Amygdala (tissue), 56 donors: ENCODE measurements around the gene XBP1.
A peak's percentile ranks its signal among the peaks of the same experiment; 100 is the strongest.
"Not testable (repeated sequence)": the region's sequence is repeated elsewhere in the genome, so short reads cannot be mapped to it uniquely, and the experiment has no call there.

Experiments
- DNase-seq, 56 donors: peaks; one replicate each; lab custom pipeline; 2025; lab: John Stamatoyannopoulos, UW

The XBP1 gene

DNA sequence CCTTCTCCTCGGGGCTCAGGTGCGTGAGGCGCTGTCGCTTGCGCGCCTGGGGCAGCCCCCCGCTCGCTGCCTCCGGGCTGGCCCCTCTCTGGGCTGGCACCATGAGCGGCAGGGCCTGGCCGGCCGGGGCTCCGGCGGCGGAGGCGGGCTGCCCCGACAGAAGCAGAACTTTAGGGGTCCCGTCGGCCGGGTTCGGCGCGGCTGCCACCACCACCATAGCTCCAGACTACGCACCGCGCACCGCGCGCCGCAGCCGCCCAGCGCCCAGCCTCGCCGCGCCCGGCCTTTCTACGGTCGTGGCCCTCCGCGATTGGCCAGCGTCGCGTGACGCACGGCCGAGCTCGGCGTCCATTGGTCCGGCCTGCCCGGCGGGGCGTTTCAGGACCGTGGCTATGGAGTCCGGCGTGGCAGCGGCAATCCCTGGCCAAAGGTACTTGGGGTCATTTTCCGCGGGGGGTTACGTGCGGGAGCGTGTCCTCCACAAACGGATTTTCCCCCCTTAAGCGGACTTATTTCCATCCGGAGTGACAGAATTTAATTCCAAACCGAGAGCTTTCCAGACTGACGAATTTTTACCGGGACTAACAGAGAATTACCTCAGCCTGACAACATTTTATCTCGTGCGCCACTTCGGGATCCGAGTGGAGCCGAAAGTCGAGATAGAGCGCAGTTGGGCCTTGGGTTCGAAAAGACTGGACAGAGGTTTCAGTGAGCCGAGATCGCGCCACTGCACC is at the start of gene XBP1:
Gene XBP1 (minus strand): TSS at position 262 of the 734 bp plus-strand sequence.
- DNase-seq, result peak; percentile 50 to 95 (median 87)

DNA sequence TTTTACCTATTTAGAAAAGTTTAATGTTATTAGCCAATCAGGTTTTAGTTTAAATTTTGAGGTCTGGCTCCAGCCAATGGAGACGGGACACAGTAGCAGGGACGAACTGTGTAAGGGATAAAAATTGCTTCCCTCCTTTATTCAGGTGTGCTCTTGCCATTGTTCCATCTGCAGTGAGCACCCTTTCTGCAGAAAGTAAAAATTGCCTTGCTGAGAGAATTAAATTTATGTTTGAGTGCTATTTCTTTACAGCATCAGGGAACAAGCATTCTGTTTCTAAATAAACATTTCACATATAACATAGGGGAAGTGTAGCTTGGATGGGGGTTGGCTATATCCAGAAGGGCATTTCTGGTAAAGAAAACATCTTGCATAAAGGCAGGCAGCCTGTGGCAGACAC is 46.6 kb upstream of the XBP1 start:
- no peak for DNase-seq

DNA sequence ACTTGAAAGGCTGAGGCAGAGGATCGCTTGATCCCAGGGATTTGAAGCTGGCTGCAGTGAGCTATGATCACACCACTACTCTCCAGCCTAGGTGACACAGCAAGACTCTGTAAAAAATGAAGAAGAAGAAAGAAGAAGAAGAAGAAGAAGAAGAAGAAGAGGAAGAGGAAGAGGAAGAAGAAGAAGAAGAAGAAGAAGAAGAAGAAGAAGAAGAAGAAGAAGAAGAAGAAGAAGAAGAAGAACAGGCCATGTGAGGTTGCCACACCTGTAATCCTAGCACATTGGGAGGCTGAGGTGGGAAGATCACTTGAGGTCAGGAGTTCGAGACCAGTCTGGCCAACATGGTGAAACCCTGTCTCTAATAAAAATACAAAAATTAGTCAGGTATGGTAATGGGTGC is 43.9 kb upstream of the XBP1 start:
- not testable (repeated sequence) for DNase-seq

DNA sequence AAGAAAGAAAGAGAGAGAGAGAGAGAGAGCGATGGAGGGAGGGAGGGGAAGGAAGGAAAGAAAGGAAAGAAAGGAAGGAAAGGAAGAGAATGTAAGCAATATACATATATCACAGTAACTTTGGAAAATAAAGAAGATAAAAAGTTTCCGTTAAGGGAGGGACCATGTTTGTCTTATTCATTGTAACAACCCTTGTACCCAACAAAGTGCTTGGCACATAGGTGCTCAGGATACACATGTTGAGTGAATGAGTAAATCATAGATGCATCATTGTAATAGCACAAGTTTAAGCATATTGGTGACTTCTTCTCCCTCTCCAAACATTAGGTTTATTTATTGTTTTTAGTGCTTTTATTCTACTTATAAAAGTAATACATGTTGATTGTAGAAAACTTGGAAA is 43.3 kb upstream of the XBP1 start:
- no peak for DNase-seq

DNA sequence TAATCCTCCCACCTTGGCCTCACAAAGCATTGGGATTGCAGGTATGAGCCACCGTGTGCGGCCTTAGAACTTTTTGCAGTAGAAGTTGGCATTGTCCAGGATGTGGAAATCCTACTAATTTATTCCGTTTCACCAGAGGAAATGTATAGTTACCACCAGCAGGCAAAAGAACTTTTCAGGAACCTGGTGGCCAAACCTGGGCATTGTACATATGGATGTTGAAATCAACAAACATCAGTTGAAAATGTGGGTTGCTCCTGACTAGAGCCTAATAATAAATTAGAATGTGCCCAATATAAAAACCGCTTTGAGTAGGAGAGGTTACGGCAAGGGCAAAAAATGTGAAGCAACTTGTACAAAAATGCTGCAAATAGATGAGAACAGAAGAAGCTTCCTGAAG is 40.7 kb upstream of the XBP1 start:
- DNase-seq, result no peak

DNA sequence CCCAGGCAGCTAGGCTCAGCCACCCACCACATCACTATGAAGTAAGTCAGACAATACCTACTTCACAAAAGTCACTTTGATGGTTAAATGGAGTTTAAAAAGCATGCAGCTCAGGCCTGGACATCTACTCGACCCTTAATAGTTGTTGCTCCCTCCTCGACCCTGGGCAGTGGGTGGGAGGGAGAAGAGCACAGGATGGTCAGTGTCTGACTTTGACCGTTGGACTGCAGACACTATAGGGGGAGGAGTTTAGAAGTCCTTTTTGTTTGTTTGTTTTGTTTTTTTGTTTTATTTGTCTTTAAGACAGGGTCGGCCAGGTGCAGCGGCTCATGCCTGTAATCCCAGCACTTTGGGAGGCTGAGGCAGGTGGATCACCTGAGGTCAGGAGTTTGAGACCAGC is 38.6 kb upstream of the XBP1 start:
- DNase-seq, result no peak

DNA sequence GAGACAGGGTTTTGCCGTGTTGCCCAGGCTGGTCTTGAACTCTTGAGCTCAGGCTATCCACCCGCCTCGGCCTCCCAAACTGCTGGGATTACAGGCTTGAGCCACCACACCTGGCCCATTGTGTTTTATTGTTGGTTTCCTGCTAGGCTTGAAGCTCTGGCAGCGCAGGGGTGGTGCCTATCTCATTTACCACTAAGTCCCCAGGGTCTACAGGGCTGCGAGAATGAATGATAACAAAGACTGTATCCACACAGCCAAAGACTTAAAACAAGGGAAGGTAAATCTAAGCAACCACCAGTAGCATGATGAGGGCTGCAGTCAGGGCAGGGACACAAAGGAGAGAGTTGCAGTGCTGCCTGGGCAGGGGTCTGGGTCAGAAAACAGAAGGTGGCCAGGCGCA is 37.3 kb upstream of the XBP1 start:
- DNase-seq, result no peak

DNA sequence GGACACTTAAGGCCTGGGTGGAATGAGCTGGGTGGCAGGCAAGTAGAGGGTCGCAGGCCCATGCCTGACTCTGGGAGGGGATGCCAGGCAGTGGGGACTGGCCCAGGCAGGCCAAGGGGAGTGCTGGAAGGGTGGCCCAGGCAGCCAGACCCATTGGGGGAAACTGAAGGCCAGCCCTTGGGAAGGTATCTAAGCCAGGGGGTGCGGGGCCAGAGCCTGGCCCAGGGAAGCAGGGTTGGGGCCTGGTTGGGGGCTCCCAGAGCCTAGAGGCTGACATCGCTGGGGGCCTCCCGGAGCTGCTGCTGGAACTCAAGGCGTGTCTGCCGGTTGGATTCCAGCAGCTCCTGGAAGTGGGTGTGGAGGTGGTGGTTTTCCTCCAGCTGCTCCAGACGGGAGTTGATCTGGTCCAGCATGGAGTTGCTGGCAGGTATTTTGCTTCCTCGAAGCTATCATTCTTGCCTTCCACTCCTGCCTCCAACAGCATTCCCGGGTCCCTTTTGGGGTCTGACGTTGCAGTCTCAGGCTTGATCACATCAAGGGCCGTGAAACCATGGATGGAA is 35.3 kb upstream of the XBP1 start:
- no peak for DNase-seq

DNA sequence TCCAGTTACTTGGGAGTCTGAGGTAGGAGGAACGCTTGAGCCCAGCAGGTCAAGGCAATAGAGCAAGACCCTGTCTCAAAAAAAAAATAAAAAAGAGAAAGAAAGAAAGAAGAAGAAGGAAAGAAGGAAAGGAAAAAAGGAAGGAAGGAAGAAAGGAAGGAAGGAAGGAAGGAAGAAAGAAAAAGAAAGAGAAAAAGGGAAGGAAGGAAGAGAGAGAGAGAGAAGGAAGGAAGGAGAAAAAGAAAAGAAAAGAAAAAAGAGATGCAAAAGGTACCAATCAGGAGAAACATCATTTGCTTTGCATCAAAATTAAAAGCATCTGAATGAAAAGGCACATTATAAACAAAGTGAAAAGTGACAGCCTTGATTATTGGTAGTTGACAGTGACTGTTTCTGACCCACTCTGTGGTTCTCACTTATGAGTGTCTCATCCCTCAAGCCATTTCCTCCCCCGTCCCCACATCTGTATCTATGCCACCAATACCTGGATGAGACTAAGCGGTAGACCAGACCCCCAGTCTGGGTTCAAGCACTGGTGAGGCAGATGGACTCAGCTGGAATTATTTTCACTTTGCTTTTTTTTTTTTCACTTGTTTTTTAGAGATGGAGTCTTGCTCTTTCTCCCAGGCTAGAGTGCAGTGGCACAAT is 33.0 kb upstream of the XBP1 start:
- no peak for DNase-seq

DNA sequence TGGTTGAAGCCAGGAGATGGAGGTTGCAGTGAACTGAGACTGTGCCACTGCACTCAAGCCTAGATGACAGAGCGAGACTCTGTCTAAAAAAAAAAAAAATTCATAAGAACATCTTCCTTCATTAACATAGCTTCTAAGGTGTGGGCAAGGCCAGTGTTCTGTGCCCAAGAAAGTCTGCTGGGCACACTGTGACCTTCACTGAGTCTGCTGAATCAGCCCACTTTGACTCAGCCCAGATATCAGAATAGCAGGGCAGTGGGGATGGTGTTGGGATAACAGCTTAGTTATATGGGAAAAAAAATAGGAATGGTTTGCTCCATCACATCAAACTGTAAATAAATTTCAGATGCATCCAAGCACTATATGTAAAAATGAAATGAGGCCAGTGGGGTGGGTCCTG is 32.4 kb upstream of the XBP1 start:
- DNase-seq, result no peak

DNA sequence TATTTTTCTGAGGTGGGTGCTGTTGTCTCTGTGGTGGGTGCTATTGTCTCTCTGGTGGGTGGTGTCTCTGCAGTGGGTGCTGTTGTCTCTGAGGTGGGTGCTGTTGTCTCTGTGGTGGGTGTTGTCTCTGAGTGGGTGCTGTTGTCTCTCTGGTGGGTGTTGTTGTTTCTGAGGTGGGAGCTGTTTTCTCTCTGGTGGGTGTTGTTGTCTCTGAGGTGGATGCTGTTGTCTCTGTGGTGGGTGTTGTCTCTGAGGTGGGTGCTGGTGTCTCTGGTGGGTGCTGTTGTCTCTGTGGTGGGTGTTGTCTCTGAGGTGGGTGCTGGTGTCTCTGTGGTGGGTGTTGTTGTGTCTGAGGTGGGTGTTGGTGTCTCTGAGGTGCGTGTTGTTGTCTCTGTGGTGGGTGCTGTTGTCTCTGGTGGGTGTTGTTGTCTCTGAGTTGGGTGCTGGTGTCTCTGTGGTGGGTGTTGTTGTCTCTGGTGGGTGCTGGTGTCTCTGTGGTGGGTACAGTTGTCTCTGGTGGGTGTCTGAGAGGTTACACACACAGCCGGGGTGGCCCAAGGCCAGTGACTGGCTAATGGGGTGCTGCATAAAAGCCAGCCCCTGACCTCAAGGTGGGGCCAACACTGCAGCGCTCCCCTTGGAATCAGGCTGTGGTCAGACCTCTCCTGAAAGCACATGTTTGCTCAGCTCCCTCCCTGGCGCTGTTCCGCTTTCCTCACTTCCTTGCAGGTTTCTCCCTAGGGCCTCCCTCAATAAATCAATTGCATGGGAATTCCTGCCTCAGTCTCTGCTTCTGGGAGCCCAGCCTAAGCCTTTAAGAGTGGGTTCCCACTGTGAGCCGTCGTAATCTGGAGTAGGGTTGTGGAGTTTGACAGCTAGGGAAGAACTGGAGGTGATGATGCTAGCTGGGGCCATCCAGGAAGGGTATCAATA is 31.0 kb upstream of the XBP1 start:
- no peak for DNase-seq

DNA sequence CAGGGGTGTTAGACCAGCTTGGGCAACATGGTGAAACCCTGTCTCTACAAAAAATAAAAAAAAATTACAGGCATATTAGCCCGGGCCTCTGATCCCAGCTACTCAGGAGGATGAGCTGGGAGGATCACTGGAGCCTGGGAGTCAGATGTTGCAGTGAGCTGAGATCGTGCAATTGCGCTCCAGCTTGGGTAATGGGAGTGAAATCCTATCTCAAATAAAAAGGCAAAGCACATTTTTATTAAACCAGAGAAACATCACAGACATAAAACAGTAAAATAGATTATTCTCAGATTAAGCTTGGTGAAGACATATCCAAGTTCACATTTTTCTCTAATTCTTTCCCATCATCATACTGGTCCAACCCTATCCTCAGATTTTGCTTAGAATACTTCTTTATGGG is 30.1 kb upstream of the XBP1 start:
- DNase-seq, result no peak

DNA sequence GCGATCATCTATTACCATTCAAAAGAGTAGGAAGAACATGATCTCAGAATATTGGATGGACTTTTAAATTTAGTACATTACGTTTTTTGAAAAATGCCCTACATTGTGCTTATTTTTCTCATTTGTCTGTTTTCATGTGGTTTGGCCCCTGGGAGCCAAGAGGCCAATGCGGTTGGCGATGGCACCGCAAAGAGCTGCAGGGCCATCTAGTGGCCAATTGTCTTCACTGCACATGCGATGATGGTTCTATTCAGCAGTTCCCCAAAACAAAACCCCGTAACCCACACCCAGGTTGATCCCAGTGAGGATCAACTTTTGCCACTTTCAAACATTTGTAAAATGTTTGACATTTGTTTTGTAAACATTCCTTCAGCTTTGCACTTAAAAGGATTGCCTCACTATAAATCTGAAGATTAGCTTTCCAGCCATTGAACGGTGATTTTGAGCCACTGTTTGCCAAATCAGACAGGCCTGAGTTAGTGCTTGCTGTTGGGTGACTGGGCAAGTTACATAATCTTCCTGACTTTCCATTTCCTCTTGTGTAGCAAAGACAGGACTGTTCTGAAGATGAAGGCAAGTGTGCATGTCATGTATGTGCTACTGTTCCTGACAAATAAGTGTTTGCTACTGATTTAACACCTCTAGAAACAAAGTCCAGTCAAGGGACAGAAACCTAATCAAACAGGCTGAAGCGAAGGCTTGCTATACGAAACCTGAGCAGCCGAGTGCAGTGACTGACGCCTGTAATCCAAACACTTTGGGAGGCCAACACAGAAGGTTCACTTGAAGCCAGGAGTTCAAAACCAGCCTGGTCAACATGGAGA is 29.2 kb upstream of the XBP1 start:
- peak in 47 of 56 donors; percentile 3 to 84 (median 38) for DNase-seq

DNA sequence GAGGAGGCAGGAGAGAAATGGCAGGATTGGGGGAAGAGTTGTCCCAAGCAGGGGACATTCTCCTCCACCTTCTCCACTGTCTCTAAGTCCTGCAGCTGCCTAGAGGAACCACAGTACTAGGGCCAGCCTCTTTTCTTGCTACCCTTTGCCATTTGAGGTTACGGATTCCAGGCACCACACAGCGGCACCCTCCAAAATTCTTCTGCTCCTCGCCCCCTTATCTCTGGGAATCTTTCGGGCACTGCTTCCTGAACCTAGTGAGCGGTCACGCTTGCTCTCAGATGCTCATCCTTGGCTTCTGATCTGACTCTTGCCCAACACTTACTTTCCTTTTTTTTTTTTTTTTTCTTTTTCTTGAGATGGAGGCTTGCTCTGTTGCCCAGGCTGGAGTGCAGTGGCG is 26.6 kb upstream of the XBP1 start:
- DNase-seq, result no peak

DNA sequence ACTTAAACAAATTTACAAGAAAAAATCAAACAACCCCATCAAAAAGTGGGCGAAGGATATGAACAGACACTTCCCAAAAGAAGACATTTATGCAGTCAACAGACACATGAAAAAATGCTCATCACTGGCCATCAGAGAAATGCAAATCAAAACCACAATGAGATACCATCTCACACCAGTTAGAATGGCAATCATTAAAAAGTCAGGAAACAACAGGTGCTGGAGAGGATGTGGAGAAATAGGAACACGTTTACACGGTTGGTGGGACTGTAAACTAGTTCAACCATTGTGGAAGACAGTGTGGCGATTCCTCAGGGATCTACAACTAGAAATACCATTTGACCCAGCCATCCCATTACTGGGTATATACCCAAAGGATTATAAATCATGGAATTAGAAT is 26.1 kb upstream of the XBP1 start:
- not testable (repeated sequence) for DNase-seq

DNA sequence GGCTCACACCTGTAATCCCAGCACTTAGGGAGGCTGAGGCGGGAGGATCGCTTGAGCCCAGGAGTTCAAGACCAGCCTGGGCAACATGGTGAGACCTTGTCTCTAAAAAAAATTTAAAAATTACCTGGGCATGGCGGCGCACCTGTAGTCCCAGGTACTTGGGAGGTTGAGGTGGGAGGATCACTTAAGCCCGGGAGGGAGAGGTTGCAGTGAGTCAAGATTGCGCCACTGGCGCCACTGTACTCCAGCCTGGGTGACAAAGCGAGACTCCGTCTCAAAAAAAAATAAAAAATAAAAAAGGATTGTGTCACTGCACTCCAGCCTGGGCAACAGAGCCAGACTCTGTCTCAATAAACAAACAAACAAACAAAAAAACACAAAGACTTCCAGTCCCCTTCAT is 24.1 kb upstream of the XBP1 start:
- not testable (repeated sequence) for DNase-seq

DNA sequence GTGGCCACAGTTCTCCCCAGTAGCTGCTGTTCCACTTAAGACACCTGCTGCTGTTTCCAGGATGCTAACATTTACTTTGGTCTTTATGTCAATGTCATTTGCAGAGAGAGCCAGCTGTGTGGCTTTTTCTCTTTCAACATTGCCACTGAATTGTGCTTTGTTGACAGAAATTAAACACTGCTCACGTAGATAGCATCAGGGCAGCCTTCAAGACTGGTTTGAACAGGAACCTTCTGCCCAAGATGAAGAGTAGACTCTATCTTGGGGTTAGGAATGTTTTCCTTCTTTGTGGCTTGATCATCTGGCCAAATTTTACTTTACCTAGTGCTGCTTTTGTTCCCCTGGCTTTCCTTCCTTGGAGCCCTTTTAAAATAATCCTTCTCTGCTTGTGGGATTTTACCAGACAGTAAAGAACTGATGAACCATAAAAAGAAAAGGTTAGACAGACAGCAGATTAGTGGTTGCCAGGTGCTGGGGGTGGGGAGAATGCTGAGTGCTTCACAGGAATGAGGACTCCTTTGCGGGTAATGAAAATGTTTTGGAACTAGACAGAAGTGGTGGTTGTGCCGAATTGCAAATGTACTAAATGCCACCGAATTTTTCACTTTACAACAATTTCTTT is 22.7 kb upstream of the XBP1 start:
- DNase-seq, result no peak

DNA sequence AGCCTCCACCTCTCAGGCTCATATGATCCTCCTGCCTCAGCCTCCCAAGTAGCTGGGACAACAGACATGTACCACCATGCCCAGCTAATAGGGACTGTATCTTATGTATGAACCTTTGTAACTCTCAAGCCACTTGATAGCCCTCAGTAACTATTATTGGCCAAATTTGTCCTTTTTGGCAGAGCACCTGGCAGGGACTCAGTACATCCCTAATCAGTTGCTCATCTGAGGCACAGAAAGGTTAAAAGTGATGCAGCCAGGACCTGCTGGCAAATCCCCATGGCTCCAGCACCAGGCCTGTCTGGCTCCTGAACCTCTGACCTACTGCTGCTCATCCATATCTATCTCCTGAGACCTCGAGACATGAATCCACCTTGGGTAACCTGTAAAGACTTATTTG is 21.1 kb upstream of the XBP1 start:
- no peak for DNase-seq

DNA sequence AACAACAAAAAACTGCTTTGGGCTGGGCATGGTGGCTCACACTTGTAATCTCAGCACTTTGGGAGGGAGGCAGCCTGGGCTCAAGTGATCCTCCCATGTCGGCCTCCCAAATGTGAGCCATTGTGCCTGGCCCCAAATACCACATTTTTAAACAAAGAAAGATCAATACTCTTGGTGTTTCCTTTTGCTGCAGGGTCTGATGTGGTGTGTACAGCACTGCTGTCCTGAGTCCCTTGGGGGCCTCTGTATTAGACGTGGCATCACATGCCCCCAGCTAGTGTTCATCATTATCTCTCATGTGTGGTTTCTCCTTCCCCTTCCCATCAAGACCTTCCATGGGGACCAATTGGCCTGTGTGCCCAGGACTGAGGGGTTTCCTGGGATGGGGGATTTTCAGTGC is 20.5 kb upstream of the XBP1 start:
- no peak for DNase-seq
